Suprapubic skin (tissue), 3 donors: Measurements from ENCODE around the gene FAM83F.

Experiments used
- CTCF ChIP-seq, 2 donors: fragments of 200-600 bp in 1 of 2; fragments of 450-650 bp in 1 of 2; sonication (generic) in 1 of 2; IDR thresholded peaks; one replicate each; pipeline ENCODE4 v1.5.1; 2016 to 2019; ENCODE audit warnings: antibody characterized with exemption in 2 of 2, mild to moderate bottlenecking in 1 of 2, moderate library complexity in 1 of 2
- POLR2A ChIP-seq, 2 donors: fragments of 450-650 bp; IDR thresholded peaks; one replicate each; pipeline ENCODE4 v1.6.1; 2017; ENCODE audit warnings: antibody characterized with exemption in 2 of 2, mild to moderate bottlenecking in 2 of 2, moderate library complexity in 2 of 2

GRCh38 chr22:40055143-40055883 lies 60.6 kb downstream of the FAM83F start:
- TF ChIP-seq CTCF (IDR thresholded peaks at IDR 0.05): no peak
- no peak for TF ChIP-seq POLR2A (IDR thresholded peaks at IDR 0.05)
